ENCODE results near the gene DNALI1. TPM values are rescaled to one million over a fixed set of nuclear protein-coding genes. Genes with fewer than 3 reads are reported as not detected.

Gene DNALI1
- total and polyA plus RNA-seq, 2 donors (not counting 3 experiments of a cell fraction or from before 2014, with no cell fraction given): 5.2 to 8.1 TPM

DNA sequence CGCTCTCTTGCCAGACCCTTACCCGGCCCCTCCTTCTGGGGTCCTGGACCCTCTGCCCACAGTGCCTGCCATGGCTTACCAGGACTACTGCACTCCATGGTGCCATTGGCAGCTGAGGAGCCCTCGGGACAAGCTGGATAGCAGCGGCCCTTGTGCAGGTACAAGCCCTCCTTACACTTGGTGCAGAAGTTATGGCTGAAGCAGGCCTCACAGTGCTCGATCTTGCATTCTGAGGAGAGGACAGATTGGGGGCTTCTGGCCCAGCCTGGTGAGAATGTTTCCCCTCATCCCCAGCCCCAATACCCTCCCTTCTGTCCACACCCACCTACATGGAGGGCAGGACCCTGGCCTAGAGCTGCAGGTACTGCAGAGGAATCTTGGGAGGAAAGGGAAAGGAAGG is 57.4 kb downstream of the DNALI1 start:
- no peaks in the 10 kb centered on the region for H3K36me3 ChIP-seq (ENCODE audit: control insufficient read depth in 2 of 2, extremely low read depth in 1 of 2, insufficient read depth in 2 of 2, low read length in 2 of 2)
- no peak for FAIRE-seq
- no peak overlapping the region for H3K4me3 ChIP-seq (replicated peaks in 1 of 3; ENCODE audit: insufficient read depth in 1 of 3, low read depth in 1 of 3, low read length in 3 of 3)
- intact Hi-C loops (cut with micrococcal nuclease) (no loop called here), dilution Hi-C loops (cut with MboI; ENCODE audit: extremely low pct_ligation_motif_present, low sequenced_read_pairs) (no loop called here)
- H3K4me1 ChIP-seq (ENCODE audit: control insufficient read depth, extremely low read depth, insufficient read depth, low read length): no peaks in the 10 kb centered on the region
- no peaks in the 10 kb centered on the region for H3K79me2 ChIP-seq (ENCODE audit: control insufficient read depth, insufficient read depth, low read length)
- H3K9me3 ChIP-seq (replicated peaks; ENCODE audit: control insufficient read depth, insufficient read depth, low read length): no peaks in the 10 kb centered on the region
- peaks cover 10% of the 10 kb centered on the region in 2 experiments for H3K27me3 ChIP-seq (ENCODE audit: control insufficient read depth in 2 of 2, insufficient read depth in 2 of 2, low read length in 2 of 2)
- no peak overlapping the region for H3K27ac ChIP-seq (ENCODE audit: insufficient read depth, low read depth, low read length)
- no peak for DNase-seq (ENCODE audit: low read depth, low spot score)
- BruUV-seq (replicated peaks): no TSS peak
- TF ChIP-seq GATA2 (IDR thresholded peaks at IDR 0.05; ENCODE audit: insufficient read depth, insufficient read length, low read depth, low read length): no peak
- no peak for TF ChIP-seq FOS (IDR thresholded peaks at IDR 0.05; ENCODE audit: borderline replicate concordance, insufficient read depth, low read length)
- no peaks in the 10 kb centered on the region for H3K9me1 ChIP-seq (replicated peaks; ENCODE audit: control insufficient read depth, extremely low read depth, insufficient read depth, low read length)
- H2AFZ ChIP-seq (ENCODE audit: low read depth, low read length): no peak overlapping the region
- ChIA-PET CTCF (interaction anchor here (1.0 to 1.5 kb wide), 2 partner anchors 12 to 15 kb away, joined by 3 to 8 read pairs; no protein-coding TSS in a partner anchor), POLR2A (no interaction called here)
- H3K9ac ChIP-seq (replicated peaks; ENCODE audit: extremely low read depth, insufficient read depth, low read length): no peak overlapping the region
- H4K20me1 ChIP-seq (replicated peaks; ENCODE audit: control insufficient read depth, extremely low read depth, insufficient read depth, low read length): no peaks in the 10 kb centered on the region
- H3K4me2 ChIP-seq (ENCODE audit: insufficient read depth, low read length): no peak overlapping the region

DNA sequence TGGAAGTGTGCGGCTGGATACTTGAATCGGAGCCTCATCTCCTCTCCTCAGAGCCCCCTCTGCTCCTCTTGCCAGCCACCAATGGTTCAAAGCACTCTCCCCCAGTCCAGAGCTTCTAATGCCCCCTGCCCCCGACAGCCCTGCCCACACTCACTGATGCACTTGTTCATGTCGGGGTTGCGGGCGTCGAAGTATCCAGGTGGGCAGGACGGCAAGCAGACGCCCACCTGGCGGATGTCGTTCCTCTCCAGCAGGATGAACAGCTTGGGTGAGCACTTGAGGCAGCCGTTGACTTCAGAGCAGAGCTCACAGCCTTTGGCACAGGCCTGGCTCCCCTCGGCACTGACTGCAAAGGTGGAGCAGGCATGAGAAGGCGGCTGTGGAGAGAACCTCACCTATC is 59.6 kb downstream of the DNALI1 start:
- dilution Hi-C loops (cut with MboI; ENCODE audit: extremely low pct_ligation_motif_present, low sequenced_read_pairs): no loop called here
- DNase-seq (ENCODE audit: low read depth, low spot score): no peak
- no peak overlapping the region for H3K9ac ChIP-seq (replicated peaks; ENCODE audit: extremely low read depth, insufficient read depth, low read length)
- H3K79me2 ChIP-seq (ENCODE audit: control insufficient read depth, insufficient read depth, low read length): no peaks in the 10 kb centered on the region
- no peak overlapping the region for H3K4me3 ChIP-seq (replicated peaks in 1 of 3; ENCODE audit: insufficient read depth in 1 of 3, low read depth in 1 of 3, low read length in 3 of 3)
- no TSS peak for BruUV-seq (replicated peaks)
- no peaks in the 10 kb centered on the region for H3K4me1 ChIP-seq (ENCODE audit: control insufficient read depth, extremely low read depth, insufficient read depth, low read length)
- intact Hi-C loops (cut with micrococcal nuclease): no loop called here
- H3K9me1 ChIP-seq (replicated peaks; ENCODE audit: control insufficient read depth, extremely low read depth, insufficient read depth, low read length): no peaks in the 10 kb centered on the region
- H4K20me1 ChIP-seq (replicated peaks; ENCODE audit: control insufficient read depth, extremely low read depth, insufficient read depth, low read length): no peaks in the 10 kb centered on the region
- H3K36me3 ChIP-seq (ENCODE audit: control insufficient read depth in 2 of 2, extremely low read depth in 1 of 2, insufficient read depth in 2 of 2, low read length in 2 of 2): no peaks in the 10 kb centered on the region
- H3K27ac ChIP-seq (ENCODE audit: insufficient read depth, low read depth, low read length): no peak overlapping the region
- H3K9me3 ChIP-seq (replicated peaks; ENCODE audit: control insufficient read depth, insufficient read depth, low read length): no peaks in the 10 kb centered on the region
- no peak for FAIRE-seq
- peaks cover 2 to 4% of the 10 kb centered on the region in 2 experiments for H3K27me3 ChIP-seq (ENCODE audit: control insufficient read depth in 2 of 2, insufficient read depth in 2 of 2, low read length in 2 of 2)
- H3K4me2 ChIP-seq (ENCODE audit: insufficient read depth, low read length): no peak overlapping the region
- POLR2A ChIA-PET: no interaction called here
- CTCF ChIA-PET: interaction anchor here (1.1 kb wide), 1 partner anchor 13 kb away, joined by 4 read pairs; no protein-coding TSS in a partner anchor
- TF ChIP-seq FOS (IDR thresholded peaks at IDR 0.05; ENCODE audit: borderline replicate concordance, insufficient read depth, low read length) (no peak), POLR2AphosphoS5 (IDR thresholded peaks at IDR 0.05; ENCODE audit: insufficient read depth, low read depth, low read length) (no peak), EZH2 (IDR thresholded peaks at IDR 0.05; ENCODE audit: borderline replicate concordance, low read depth, low read length, severe bottlenecking) (no peak), GATA2 (IDR thresholded peaks at IDR 0.05; ENCODE audit: insufficient read depth, insufficient read length, low read depth, low read length) (no peak), JUN (IDR thresholded peaks at IDR 0.05; ENCODE audit: borderline replicate concordance, insufficient read depth, insufficient read length, low read depth) (no peak)
- no peak overlapping the region for H2AFZ ChIP-seq (ENCODE audit: low read depth, low read length)

Small RNA genes lying within 50 kb of the gene (small RNA-seq; reads per million reads assigned to genes)
- gene AL034379.1 (ENCODE audit: insufficient read depth, insufficient read length, low read depth, low replicate concordance): not detected

Other genes with a start within 250 kb of the DNALI1 start
- gene ZC3H12A, start 82.4 kb upstream of the DNALI1 start, total RNA-seq: 6.3 and 7.5 TPM in 2 replicates
- gene ZC3H12A, start 82.4 kb upstream of the DNALI1 start, polyA plus RNA-seq: 9.4 and 12.9 TPM in 2 replicates
- 50.5 and 62.5 TPM in 2 replicates for gene MEAF6, start 42.2 kb upstream of the DNALI1 start, total RNA-seq
- gene MEAF6, start 42.2 kb upstream of the DNALI1 start, polyA plus RNA-seq: 24.3 and 28.0 TPM in 2 replicates
- 18.4 and 19.6 TPM in 2 replicates for gene SNIP1, start 2.6 kb upstream of the DNALI1 start, total RNA-seq
- 3.7 and 5.0 TPM in 2 replicates for gene SNIP1, start 2.6 kb upstream of the DNALI1 start, polyA plus RNA-seq
- gene GNL2, start 39.0 kb downstream of the DNALI1 start, total RNA-seq: 55.5 and 57.1 TPM in 2 replicates
- gene GNL2, start 39.0 kb downstream of the DNALI1 start, polyA plus RNA-seq: 14.2 and 18.0 TPM in 2 replicates
- not detected in 2 replicates for gene RSPO1, start 78.0 kb downstream of the DNALI1 start, total RNA-seq
- not detected in 2 replicates for gene RSPO1, start 78.0 kb downstream of the DNALI1 start, polyA plus RNA-seq
- gene CDCA8, start 135.6 kb downstream of the DNALI1 start, total RNA-seq: 43.7 and 45.7 TPM in 2 replicates
- gene CDCA8, start 135.6 kb downstream of the DNALI1 start, polyA plus RNA-seq: 36.2 and 38.5 TPM in 2 replicates
- not detected in 2 replicates for gene EPHA10, start 208.2 kb downstream of the DNALI1 start, total RNA-seq
- not detected in 2 replicates for gene EPHA10, start 208.2 kb downstream of the DNALI1 start, polyA plus RNA-seq
- 0.66 and 0.92 TPM in 2 replicates for gene MANEAL, start 236.9 kb downstream of the DNALI1 start, total RNA-seq
- 1.3 and 1.9 TPM in 2 replicates for gene MANEAL, start 236.9 kb downstream of the DNALI1 start, polyA plus RNA-seq